HepG2 (cell line): ENCODE data around the gene DYSF. TPM values are rescaled to one million over a fixed set of nuclear protein-coding genes. Genes with fewer than 3 reads are reported as not detected.

Experiments used
- CBX5 ChIP-seq: sonication (generic); formaldehyde crosslinking; IDR thresholded peaks from 2 replicates; pipeline ENCODE4 v1.4.0; 2020; ENCODE audit warnings: missing genetic modification reagents, borderline replicate concordance
- CREB1 ChIP-seq, 2 experiments: fragments of 450-650 bp in 1 of 2; IDR thresholded peaks; 2 replicates each; pipeline ENCODE4 v1.6.1; 2016 to 2017; ENCODE audit warnings: control low read depth in 1 of 2, mild to moderate bottlenecking in 1 of 2, missing compliant biosample characterization in 1 of 2, missing genetic modification characterization in 1 of 2
- CTCF ChIP-seq: sonication (generic); formaldehyde crosslinking; IDR thresholded peaks from 2 replicates; pipeline ENCODE4 v1.5.0; 2020; ENCODE audit warnings: mild to moderate bottlenecking, missing genetic modification reagents, moderate library complexity
- DNMT1 ChIP-seq: sonication (generic); formaldehyde crosslinking; IDR thresholded peaks from 2 replicates; pipeline ENCODE4 v1.5.1; 2020; ENCODE audit warnings: mild to moderate bottlenecking, missing genetic modification reagents
- E2F1 ChIP-seq: sonication (generic); formaldehyde crosslinking; IDR thresholded peaks from 2 replicates; pipeline ENCODE4 v1.5.0; 2020; ENCODE audit warnings: missing genetic modification reagents
- ELF3 ChIP-seq: IDR thresholded peaks from 2 replicates; pipeline ENCODE4 v1.6.1; 2016; ENCODE audit warnings: missing genetic modification reagents, missing compliant biosample characterization
- FOXA3 ChIP-seq: IDR thresholded peaks from 2 replicates; pipeline ENCODE4 v1.6.1; 2016; ENCODE audit warnings: missing genetic modification reagents, missing compliant biosample characterization
- HNRNPUL1 ChIP-seq: fragments of 200-400 bp; formaldehyde crosslinking; IDR thresholded peaks from 2 replicates; pipeline ENCODE4 v1.6.1; 2017; ENCODE audit warnings: low read depth, mild to moderate bottlenecking, low read length, moderate library complexity
- IRF1 ChIP-seq: sonication (generic); formaldehyde crosslinking; IDR thresholded peaks from 2 replicates; pipeline ENCODE4 v1.4.0; 2020; ENCODE audit warnings: low read depth, mild to moderate bottlenecking, missing genetic modification reagents
- MTF2 ChIP-seq: sonication (generic); formaldehyde crosslinking; IDR thresholded peaks from 2 replicates; pipeline ENCODE4 v1.5.0; 2020; ENCODE audit warnings: missing genetic modification reagents, borderline replicate concordance
- MXD4 ChIP-seq: IDR thresholded peaks from 2 replicates; pipeline ENCODE4 v1.6.1; 2016; ENCODE audit warnings: mild to moderate bottlenecking, missing biosample characterization, missing genetic modification reagents
- NFE2 ChIP-seq: sonication (generic); formaldehyde crosslinking; IDR thresholded peaks from 2 replicates; pipeline ENCODE4 v1.4.0; 2020; ENCODE audit warnings: missing genetic modification reagents
- NR2F6 ChIP-seq, 2 experiments: IDR thresholded peaks; 2 replicates each; pipeline ENCODE4 v1.6.1; 2016; ENCODE audit warnings: antibody characterized with exemption in 1 of 2, mild to moderate bottlenecking in 1 of 2
- POLR2AphosphoS2 ChIP-seq: IDR thresholded peaks from 2 replicates; pipeline ENCODE4 v1.6.1; 2011; ENCODE audit warnings: low read depth, low read length, improper control_type of control experiment
- PRPF4 ChIP-seq: fragments of 200-400 bp; formaldehyde crosslinking; IDR thresholded peaks from 2 replicates; pipeline ENCODE4 v1.6.1; 2016; ENCODE audit warnings: low read length, low read depth; ENCODE audit not compliant: poor library complexity, severe bottlenecking
- SIN3B ChIP-seq: fragments of 150-350 bp; IDR thresholded peaks from 2 replicates; pipeline ENCODE4 v1.6.1; 2014; ENCODE audit warnings: low read length
- SRSF9 ChIP-seq: fragments of 200-400 bp; formaldehyde crosslinking; IDR thresholded peaks from 2 replicates; pipeline ENCODE4 v1.6.1; 2018; ENCODE audit warnings: borderline replicate concordance, mild to moderate bottlenecking, low read depth, low read length; ENCODE audit not compliant: insufficient read depth, poor library complexity, severe bottlenecking
- TRIM24 ChIP-seq: sonication (generic); formaldehyde crosslinking; IDR thresholded peaks from 2 replicates; pipeline ENCODE4 v1.8.0; 2022; ENCODE audit warnings: mild to moderate bottlenecking, missing genetic modification reagents
- ZMYM2 ChIP-seq: sonication (generic); formaldehyde crosslinking; IDR thresholded peaks from 2 replicates; pipeline ENCODE4 v1.8.0; 2022; ENCODE audit warnings: mild to moderate bottlenecking, missing genetic modification reagents
- ZNF12 ChIP-seq: sonication (generic); formaldehyde crosslinking; IDR thresholded peaks from 2 replicates; pipeline ENCODE4 v1.5.0; 2020; ENCODE audit warnings: missing genetic modification reagents
- ZNF501 ChIP-seq: sonication (generic); formaldehyde crosslinking; IDR thresholded peaks from 2 replicates; pipeline ENCODE4 v1.5.1; 2020; ENCODE audit warnings: mild to moderate bottlenecking, moderate library complexity, missing genetic modification reagents
- ZNF580 ChIP-seq: IDR thresholded peaks from 2 replicates; pipeline ENCODE4 v1.6.1; 2016; ENCODE audit warnings: low read depth, borderline replicate concordance
- ZNF644 ChIP-seq: IDR thresholded peaks from 2 replicates; pipeline ENCODE4 v1.6.1; 2016; ENCODE audit warnings: low read depth
- ZNF746 ChIP-seq: sonication (generic); formaldehyde crosslinking; IDR thresholded peaks from 2 replicates; pipeline ENCODE4 v1.8.0; 2022; ENCODE audit warnings: mild to moderate bottlenecking, missing genetic modification reagents
- ZNF768 ChIP-seq: sonication (generic); formaldehyde crosslinking; IDR thresholded peaks from 2 replicates; pipeline ENCODE4 v1.4.0; 2020; ENCODE audit warnings: missing genetic modification reagents
- polyA plus RNA-seq, 8 experiments: library from polyadenylated mRNA; depleted of rRNA in 3 of 8; stranded (reverse) in 7 of 8; unstranded in 1 of 8; fragments of >200 nt; fragmentation: Illumina TruSeq in 4 of 8; extraction: Trizol in 4 of 8; gene quantifications; 2 replicates each; pipeline versions ENCODE4 v1.2.1 to v1.2.3, GENCODE V29; 2011 to 2016; ENCODE audit warnings: low read depth in 4 of 8, missing spikeins in 1 of 8, mixed read lengths in 1 of 8; ENCODE audit not compliant: insufficient read depth in 1 of 8
- total RNA-seq, 5 experiments: library from RNA; depleted of rRNA; stranded (reverse); fragments of >200 nt; fragmentation: Illumina TruSeq; extraction: Trizol; gene quantifications; 2 replicates each; pipeline ENCODE4 v1.2.3, GENCODE V29; 2016; ENCODE audit warnings: low read depth in 1 of 5
- TF ChIP-seq, protein P1 (sequence below): sonication (generic); formaldehyde crosslinking; IDR thresholded peaks from 2 replicates; pipeline ENCODE4 v1.4.0; 2020; ENCODE audit warnings: missing genetic modification reagents

The DYSF gene
- total and polyA plus RNA-seq, 2 of the 13 experiments (the other 11 are each of a cell fraction or from before 2014, with no cell fraction given), result 0.15 to 2.4 TPM

GRCh38 chr2:71531522-71532047, 78.2 kb downstream of the DYSF start (continued):
- TF ChIP-seq ZNF580 (CRISPR knock-in tag) (peak; percentile 52; the same call in 1 of the 2 replicates), CBX5 (CRISPR knock-in tag) (peak; percentile 75; the same call in 1 of the 2 replicates), MTF2 (CRISPR knock-in tag) (no peak), MXD4 (0 out of 2 replicates have a peak, but pooled peaks have one; percentile 55), ZNF768 (CRISPR knock-in tag) (no peak), FOXA3 (CRISPR knock-in tag) (peak; percentile 79), ZNF644 (CRISPR knock-in tag) (peak; percentile 86), DNMT1 (CRISPR knock-in tag) (no peak), IRF1 (CRISPR knock-in tag) (no peak), NR2F6 (IDR thresholded peaks at IDR 0.05) (peak; percentile 62), NR2F6 (CRISPR knock-in tag; IDR thresholded peaks at IDR 0.05) (peak; percentile 44), SRSF9 (no peak), CREB1 (IDR thresholded peaks at IDR 0.05) (peak; percentile 76), CREB1 (CRISPR knock-in tag; IDR thresholded peaks at IDR 0.05) (peak; percentile 74), CTCF (CRISPR knock-in tag) (no peak), PRPF4 (no peak), HNRNPUL1 (no peak), NFE2 (peak; percentile 81; the same call in 1 of the 2 replicates), ZNF501 (CRISPR knock-in tag) (no peak), ZMYM2 (CRISPR knock-in tag) (0 out of 2 replicates have a peak, but pooled peaks have one; percentile 52), TRIM24 (peak; percentile 64), ELF3 (peak; percentile 78), E2F1 (no peak), ZNF12 (CRISPR knock-in tag) (no peak), POLR2AphosphoS2 (no peak), SIN3B (no peak), ZNF746 (CRISPR knock-in tag) (no peak)
- TF ChIP-seq, protein P1, sequence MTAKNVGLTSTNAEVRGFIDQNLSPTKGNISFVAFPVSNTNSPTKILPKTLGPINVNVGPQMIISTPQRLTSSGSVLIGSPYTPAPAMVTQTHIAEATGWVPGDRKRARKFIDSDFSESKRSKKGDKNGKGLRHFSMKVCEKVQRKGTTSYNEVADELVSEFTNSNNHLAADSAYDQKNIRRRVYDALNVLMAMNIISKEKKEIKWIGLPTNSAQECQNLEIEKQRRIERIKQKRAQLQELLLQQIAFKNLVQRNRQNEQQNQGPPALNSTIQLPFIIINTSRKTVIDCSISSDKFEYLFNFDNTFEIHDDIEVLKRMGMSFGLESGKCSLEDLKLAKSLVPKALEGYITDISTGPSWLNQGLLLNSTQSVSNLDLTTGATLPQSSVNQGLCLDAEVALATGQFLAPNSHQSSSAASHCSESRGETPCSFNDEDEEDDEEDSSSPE (CRISPR knock-in tag), result peak; percentile 44; the same call in 1 of the 2 replicates
